Fibroblast of villous mesenchyme (primary cell): ENCODE data around the gene MYADM. TPM values are rescaled to one million over a fixed set of nuclear protein-coding genes. Genes with fewer than 3 reads are reported as not detected.
"Not testable (repeated sequence)": the region's sequence is repeated elsewhere in the genome, so short reads cannot be mapped to it uniquely, and the experiment has no call there.

Source experiments
- DNase-seq: peaks from one replicate; pipeline ENCODE4 v3.0.0-alpha.2; 2010; ENCODE audit warnings: low read depth
- H3K4me3 ChIP-seq: 2 replicates; pipeline ENCODE4 v1.5.1; 2011; ENCODE audit warnings: low read depth, mild to moderate bottlenecking, low read length
- CTCF ChIP-seq: IDR thresholded peaks from 2 replicates; pipeline ENCODE4 v1.5.1; 2012; ENCODE audit warnings: low read depth, mild to moderate bottlenecking, low read length; ENCODE audit not compliant: insufficient read depth
- total RNA-seq: library from RNA; depleted of rRNA; stranded (reverse); fragments of >200 nt; gene quantifications from 2 replicates; pipeline ENCODE4 v1.2.3, GENCODE V29; 2012

Gene MYADM
- total RNA-seq, 1 donor: 31.1 TPM

GRCh38 chr19:53864308-53864836 is 3.3 kb upstream of the MYADM start:
- no peak overlapping the region for H3K4me3 ChIP-seq
- TF ChIP-seq CTCF: no peak
- DNase-seq: no peak

- DNase-seq: no peak
- peak overlapping the region; percentile 63 for H3K4me3 ChIP-seq
- no peak for TF ChIP-seq CTCF
Measured at GRCh38 chr19:53865523-53865917, 2.2 kb upstream of the MYADM start.

GRCh38 chr19:53865918-53866864 is 1.5 kb upstream of the MYADM start:
- H3K4me3 ChIP-seq: peak overlapping the region; percentile 63
- DNase-seq: peak; percentile 73
- TF ChIP-seq CTCF: no peak

GRCh38 chr19:53866865-53867224 is 838 bp upstream of the MYADM start:
- no peak for TF ChIP-seq CTCF
- no peak for DNase-seq

GRCh38 chr19:53868091-53868891 is 608 bp downstream of the MYADM start:
- TF ChIP-seq CTCF: no peak
- DNase-seq: peak; percentile 65
- peak overlapping the region; percentile 92 for H3K4me3 ChIP-seq

More at GRCh38 chr19:53866865-53867224, 838 bp upstream of the MYADM start:
- H3K4me3 ChIP-seq: peak overlapping the region; percentile 63

GRCh38 chr19:53868892-53869804 is 1.5 kb downstream of the MYADM start:
- peak; percentile 34 for TF ChIP-seq CTCF
- H3K4me3 ChIP-seq: peak overlapping the region; percentile 92
- DNase-seq: peak; percentile 96

GRCh38 chr19:53869805-53870484 is 2.3 kb downstream of the MYADM start:
- peak overlapping the region; percentile 92 for H3K4me3 ChIP-seq
- DNase-seq: not testable (repeated sequence)
